ENCODE results near the gene ERC2. TPM values are rescaled to one million over a fixed set of nuclear protein-coding genes. Genes with fewer than 3 reads are reported as not detected.

The ERC2 gene
- total and polyA plus RNA-seq, 2 of the 8 experiments (the other 6 are each of a cell fraction or from before 2014, with no cell fraction given) = 16.4 to 22.8 TPM

GRCh38 chr3:55658270-55658669, 810.0 kb downstream of the ERC2 start:
- Histone ChIP-seq H3K4me1 (replicated peaks in 1 of 4; ENCODE audit: control insufficient read depth in 3 of 4, insufficient read depth in 4 of 4, low read length in 3 of 4) (peaks cover 7 to 23% (median 10%) of the 10 kb centered on the region in 4 experiments), H3K4me2 (ENCODE audit: insufficient read depth in 1 of 2, low read depth in 2 of 2, low read length in 2 of 2) (peak overlapping the region in 1 of 2 experiments; percentile 39; a peak in 1 of 4 replicates), H3K79me2 (ENCODE audit: control insufficient read depth in 1 of 2, insufficient read depth in 2 of 2, low read length in 2 of 2) (no peaks in the 10 kb centered on the region), H2AFZ (ENCODE audit: low read length) (no peak overlapping the region), H2BK15ac (ENCODE audit: low read length) (no peak overlapping the region), H2BK5ac (ENCODE audit: low read depth, low read length) (no peak overlapping the region), H3K27ac (ENCODE audit: low read depth, low read length) (no peak overlapping the region), H3K23me2 (ENCODE audit: low read depth, low read length) (no peaks in the 10 kb centered on the region; the same call in 1 of the 2 replicates), H2BK20ac (ENCODE audit: low read length) (no peak overlapping the region), H2BK120ac (replicated peaks; ENCODE audit: low read depth, low read length) (no peak overlapping the region), H2AK5ac (ENCODE audit: low read depth, low read length) (0 out of 2 replicates have a peak overlapping the region, but pooled peaks have one; percentile 29), H3K9ac (replicated peaks in 1 of 4; ENCODE audit: extremely low read depth in 1 of 4, low read depth in 3 of 4, low read length in 3 of 4) (no peak overlapping the region), H3K79me1 (ENCODE audit: low read depth, low read length) (no peaks in the 10 kb centered on the region), H3K36me3 (ENCODE audit: control insufficient read depth in 2 of 4, insufficient read depth in 4 of 4, low read length in 3 of 4) (no peaks in the 10 kb centered on the region), H4K8ac (ENCODE audit: extremely low read depth, insufficient read depth, low read length) (no peak overlapping the region), H4K91ac (replicated peaks; ENCODE audit: insufficient read length, low read length) (no peak overlapping the region), H2BK12ac (ENCODE audit: low read depth, low read length) (peak overlapping the region; percentile 21; the same call in 1 of the 2 replicates), H3K4ac (replicated peaks; ENCODE audit: insufficient read length, low read depth, low read length) (no peak overlapping the region), H3K23ac (ENCODE audit: insufficient read length) (no peak overlapping the region), H3K14ac (ENCODE audit: insufficient read length) (no peak overlapping the region), H3K18ac (ENCODE audit: extremely low read depth, low read length) (no peak overlapping the region), H3K4me3 (ENCODE audit: extremely low read depth in 1 of 4, insufficient read depth in 2 of 4, low read depth in 3 of 4, low read length in 4 of 4) (no peak overlapping the region), H3K56ac (replicated peaks; ENCODE audit: insufficient read length, low read depth, low read length) (no peak overlapping the region), H3K9me3 (ENCODE audit: insufficient read depth in 2 of 2, low read depth in 1 of 2, low read length in 1 of 2) (no peaks in the 10 kb centered on the region), H3K27me3 (replicated peaks in 1 of 4; ENCODE audit: control insufficient read depth in 3 of 4, extremely low read depth in 1 of 4, insufficient read depth in 3 of 4, low read length in 3 of 4) (no peaks in the 10 kb centered on the region), H4K20me1 (replicated peaks in 1 of 2; ENCODE audit: control insufficient read depth in 1 of 2, insufficient read depth in 2 of 2, low read length in 2 of 2) (no peaks in the 10 kb centered on the region), H4K5ac (ENCODE audit: insufficient read length, low read depth, low read length) (no peak overlapping the region)
- ChIA-PET CTCF (ENCODE audit: partially characterized antibody) (interaction anchor here (0.7 to 2.0 kb wide), 3 partner anchors 9 to 597 kb away, joined by 3 to 7 read pairs (median 5); no protein-coding TSS in a partner anchor), POLR2A (ENCODE audit: partially characterized antibody) (interaction anchor here (1.0 to 1.3 kb wide), 2 partner anchors 9 to 17 kb away, joined by 3 read pairs; no protein-coding TSS in a partner anchor)
- WGBS, 2 experiments (ENCODE audit: extremely low coverage in 1 of 2, insufficient coverage in 1 of 2, insufficient read length in 1 of 2, insufficient replicate concordance in 2 of 2, low coverage in 1 of 2, low lambda C conversion rate in 2 of 2, missing lambda C conversion rate in 1 of 2) = 100% methylated on average over 1 of the region's 1 CpG; no CpG with 5 or more reads in 1 of the 2 experiments
- FAIRE-seq (no peak), DNase-seq (ENCODE audit: low read depth in 1 of 2, low spot score in 2 of 2) (no peak)
- TF ChIP-seq USF2 (IDR thresholded peaks at IDR 0.05; ENCODE audit: low read length) (peak; percentile 48; the same call in 1 of the 2 replicates), SP1 (IDR thresholded peaks at IDR 0.05; ENCODE audit: low read depth, low read length) (no peak)

Data from H1 (cell line).